ENCODE measurements around the gene SNX5. TPM values are rescaled to one million over a fixed set of nuclear protein-coding genes. Genes with fewer than 3 reads are reported as not detected.

Gene SNX5
- total RNA-seq, 1 donor from 2014 or later, result 133 TPM

GRCh38 chr20:17901971-17902370 lies 66.6 kb downstream of the SNX5 start:
- no peak overlapping the region for H3K27ac Mint-ChIP-seq
- no peaks in the 10 kb centered on the region for H3K27me3 Mint-ChIP-seq (ENCODE audit: low read depth)
- no peaks in the 10 kb centered on the region for H3K36me3 Mint-ChIP-seq
- no peak for DNase-seq (ENCODE audit: low spot score in 2 of 2, unreplicated experiment in 2 of 2)
- peaks cover 4% of the 10 kb centered on the region for H3K4me1 Mint-ChIP-seq
- peaks cover 4% of the 10 kb centered on the region for H3K9me3 Mint-ChIP-seq
- no peak for TF ChIP-seq CTCF (IDR thresholded peaks at IDR 0.05; ENCODE audit: unreplicated experiment)
- H3K4me3 Mint-ChIP-seq, result no peak overlapping the region

- Mint-ChIP-seq H3K27ac (no peak overlapping the region), H3K9me3 (no peaks in the 10 kb centered on the region), H3K4me3 (no peak overlapping the region), H3K4me1 (peaks cover 21% of the 10 kb centered on the region), H3K27me3 (ENCODE audit: low read depth) (no peaks in the 10 kb centered on the region), H3K36me3 (no peaks in the 10 kb centered on the region)
- peak; percentile 96 for TF ChIP-seq CTCF (IDR thresholded peaks at IDR 0.05; ENCODE audit: unreplicated experiment)
- peak; percentile 49 to 75 for DNase-seq (ENCODE audit: low spot score in 2 of 2, unreplicated experiment in 2 of 2)
These were observed 70.0 kb downstream of the SNX5 start for GRCh38 chr20:17898548-17898994.

- no peaks in the 10 kb centered on the region for H3K36me3 Mint-ChIP-seq
- H3K4me3 Mint-ChIP-seq, result no peak overlapping the region
- no peak for DNase-seq (ENCODE audit: low spot score in 2 of 2, unreplicated experiment in 2 of 2)
- no peak overlapping the region for H3K27ac Mint-ChIP-seq
- H3K4me1 Mint-ChIP-seq, result peaks cover 21% of the 10 kb centered on the region
- peaks cover 2% of the 10 kb centered on the region for H3K9me3 Mint-ChIP-seq
- H3K27me3 Mint-ChIP-seq (ENCODE audit: low read depth), result no peaks in the 10 kb centered on the region
- no peak for TF ChIP-seq CTCF (IDR thresholded peaks at IDR 0.05; ENCODE audit: unreplicated experiment)
These were observed 70.9 kb downstream of the SNX5 start for GRCh38 chr20:17897566-17898307.

- Mint-ChIP-seq H3K9me3 (peaks cover 11% of the 10 kb centered on the region), H3K36me3 (no peaks in the 10 kb centered on the region), H3K27ac (no peak overlapping the region), H3K4me3 (no peak overlapping the region), H3K27me3 (ENCODE audit: low read depth) (no peaks in the 10 kb centered on the region), H3K4me1 (peaks cover 21% of the 10 kb centered on the region)
- TF ChIP-seq CTCF (IDR thresholded peaks at IDR 0.05; ENCODE audit: unreplicated experiment), result no peak
- no peak for DNase-seq (ENCODE audit: low spot score in 2 of 2, unreplicated experiment in 2 of 2)
These were observed 71.7 kb downstream of the SNX5 start for GRCh38 chr20:17896771-17897369.

- Mint-ChIP-seq H3K27ac (peak overlapping the region; percentile 84), H3K36me3 (no peaks in the 10 kb centered on the region), H3K4me3 (peak overlapping the region; percentile 20), H3K4me1 (peaks cover 21% of the 10 kb centered on the region), H3K27me3 (ENCODE audit: low read depth) (no peaks in the 10 kb centered on the region), H3K9me3 (peaks cover 17% of the 10 kb centered on the region)
- DNase-seq (ENCODE audit: low spot score in 2 of 2, unreplicated experiment in 2 of 2), result no peak
- no peak for TF ChIP-seq CTCF (IDR thresholded peaks at IDR 0.05; ENCODE audit: unreplicated experiment)
These were observed 72.3 kb downstream of the SNX5 start for GRCh38 chr20:17896193-17896723.

All from mesothelial cell of epicardium (in vitro differentiated cells).